M059J (cell line): Measurements from ENCODE around the gene HOXD11. TPM values are rescaled to one million over a fixed set of nuclear protein-coding genes. Genes with fewer than 3 reads are reported as not detected.

Source experiments
- DNase-seq: peaks from one replicate; pipeline ENCODE4 v3.0.0-alpha.2; 2012; ENCODE audit warnings: low read depth
- total RNA-seq: library from RNA; depleted of rRNA; stranded (reverse); fragments of >200 nt; shearing (Covaris generic); gene quantifications from 2 replicates; pipeline ENCODE4 v1.2.3, GENCODE V29; 2014

The HOXD11 gene
- total RNA-seq, 1 experiment from 2014 or later: 16.9 TPM

DNA sequence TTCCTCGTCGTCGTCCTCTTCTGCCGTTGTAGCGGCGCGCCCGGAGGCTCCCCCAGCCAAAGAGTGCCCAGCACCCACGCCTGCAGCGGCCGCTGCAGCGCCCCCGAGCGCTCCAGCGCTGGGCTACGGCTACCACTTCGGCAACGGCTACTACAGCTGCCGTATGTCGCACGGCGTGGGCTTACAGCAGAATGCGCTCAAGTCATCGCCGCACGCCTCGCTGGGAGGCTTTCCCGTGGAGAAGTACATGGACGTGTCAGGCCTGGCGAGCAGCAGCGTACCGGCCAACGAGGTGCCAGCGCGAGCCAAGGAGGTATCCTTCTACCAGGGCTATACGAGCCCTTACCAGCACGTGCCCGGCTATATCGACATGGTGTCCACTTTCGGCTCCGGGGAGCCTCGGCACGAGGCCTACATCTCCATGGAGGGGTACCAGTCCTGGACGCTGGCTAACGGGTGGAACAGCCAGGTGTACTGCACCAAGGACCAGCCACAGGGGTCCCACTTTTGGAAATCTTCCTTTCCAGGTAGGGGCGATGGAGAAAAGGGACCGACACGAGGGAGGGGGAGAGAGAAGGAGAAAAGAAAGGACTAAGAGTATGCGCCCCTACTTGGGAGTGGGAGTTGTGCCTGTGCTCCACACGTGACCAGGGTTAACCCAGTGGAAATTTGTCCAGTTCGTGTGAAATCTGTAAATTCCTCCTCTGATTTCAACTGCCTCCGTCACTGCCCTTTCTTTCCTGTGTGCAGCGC is 13.8 kb upstream of the HOXD11 start:
- DNase-seq: peak; percentile 55

DNA sequence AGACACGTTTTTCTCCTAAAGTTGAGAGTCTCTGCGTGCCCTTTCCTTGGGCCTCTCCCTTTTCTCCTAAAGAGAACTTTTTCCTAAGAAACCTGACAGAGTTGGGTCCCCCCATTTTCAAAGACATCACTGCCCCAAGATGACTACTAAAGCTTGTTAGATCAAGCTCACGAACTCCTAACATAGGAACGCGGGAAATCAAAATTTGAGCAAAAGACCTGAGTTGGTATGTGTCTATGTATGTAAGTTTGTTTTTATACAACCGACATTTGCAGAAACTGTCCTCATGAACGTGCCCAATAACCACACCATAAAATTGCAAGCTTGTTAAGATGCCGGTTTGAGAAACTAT is 13.2 kb upstream of the HOXD11 start:
- DNase-seq: no peak

DNA sequence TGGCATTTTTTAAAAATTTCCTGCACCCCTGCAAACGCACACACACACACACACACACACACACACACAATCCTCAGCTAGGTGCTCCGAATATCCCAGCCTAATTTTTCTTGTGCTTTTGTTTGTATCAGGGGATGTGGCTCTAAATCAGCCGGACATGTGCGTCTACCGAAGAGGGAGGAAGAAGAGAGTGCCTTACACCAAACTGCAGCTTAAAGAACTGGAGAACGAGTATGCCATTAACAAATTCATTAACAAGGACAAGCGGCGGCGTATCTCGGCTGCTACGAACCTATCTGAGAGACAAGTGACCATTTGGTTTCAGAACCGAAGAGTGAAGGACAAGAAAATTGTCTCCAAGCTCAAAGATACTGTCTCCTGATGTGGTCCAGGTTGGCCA is 12.7 kb upstream of the HOXD11 start:
- no peak for DNase-seq

DNA sequence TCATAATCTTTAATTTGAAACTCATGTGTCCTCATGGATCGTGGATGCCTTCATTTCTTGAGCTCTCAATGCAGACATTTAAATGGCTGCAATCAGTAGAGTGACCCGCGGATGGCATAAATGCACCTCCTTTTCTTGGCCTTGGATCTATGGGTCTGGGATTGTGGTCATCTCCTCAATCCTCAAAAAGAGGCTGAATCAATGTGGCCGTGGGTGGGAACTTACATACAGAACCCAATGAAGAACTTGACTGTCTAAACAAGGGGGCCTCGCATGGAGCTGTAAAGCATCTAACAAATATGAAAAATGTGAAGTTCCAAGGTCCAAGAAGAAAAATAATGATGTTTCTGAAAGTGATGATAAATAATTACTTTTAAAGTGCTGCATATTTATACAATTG is 11.7 kb upstream of the HOXD11 start:
- no peak for DNase-seq

DNA sequence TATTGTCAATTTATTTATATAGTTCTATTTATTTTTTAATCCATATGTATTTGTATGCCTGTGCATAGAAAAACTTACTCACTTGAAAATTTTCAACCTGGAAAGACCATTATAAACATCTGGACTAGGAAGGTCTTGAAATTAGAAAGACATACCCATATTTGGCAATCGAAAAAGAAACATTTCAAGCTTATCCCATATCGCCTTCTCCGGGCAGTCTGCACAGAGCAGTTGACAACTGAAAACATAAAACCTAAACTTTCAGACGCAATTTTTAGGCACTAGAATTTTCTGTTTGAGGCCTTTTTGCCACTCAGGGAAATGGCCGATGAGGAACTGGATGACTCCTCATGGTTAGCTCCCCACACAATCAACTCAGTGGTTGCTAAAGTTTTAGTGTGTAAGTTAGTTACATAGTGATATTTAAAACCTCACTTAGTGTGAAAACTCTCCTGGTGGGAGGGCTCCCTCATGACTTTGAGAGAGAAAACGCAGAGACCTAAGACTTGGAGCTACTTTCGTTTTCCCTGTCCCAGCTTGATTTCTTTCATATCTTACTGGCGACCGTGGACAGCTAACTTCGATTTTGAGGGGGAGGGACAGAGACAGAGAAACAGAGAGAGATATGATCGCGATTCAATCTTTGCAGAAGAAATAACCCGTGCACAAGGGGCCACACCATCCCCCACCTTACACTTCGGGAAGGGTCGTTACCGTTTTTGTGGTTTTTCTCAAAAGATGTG is 10.7 kb upstream of the HOXD11 start:
- peak; percentile 67 for DNase-seq

DNA sequence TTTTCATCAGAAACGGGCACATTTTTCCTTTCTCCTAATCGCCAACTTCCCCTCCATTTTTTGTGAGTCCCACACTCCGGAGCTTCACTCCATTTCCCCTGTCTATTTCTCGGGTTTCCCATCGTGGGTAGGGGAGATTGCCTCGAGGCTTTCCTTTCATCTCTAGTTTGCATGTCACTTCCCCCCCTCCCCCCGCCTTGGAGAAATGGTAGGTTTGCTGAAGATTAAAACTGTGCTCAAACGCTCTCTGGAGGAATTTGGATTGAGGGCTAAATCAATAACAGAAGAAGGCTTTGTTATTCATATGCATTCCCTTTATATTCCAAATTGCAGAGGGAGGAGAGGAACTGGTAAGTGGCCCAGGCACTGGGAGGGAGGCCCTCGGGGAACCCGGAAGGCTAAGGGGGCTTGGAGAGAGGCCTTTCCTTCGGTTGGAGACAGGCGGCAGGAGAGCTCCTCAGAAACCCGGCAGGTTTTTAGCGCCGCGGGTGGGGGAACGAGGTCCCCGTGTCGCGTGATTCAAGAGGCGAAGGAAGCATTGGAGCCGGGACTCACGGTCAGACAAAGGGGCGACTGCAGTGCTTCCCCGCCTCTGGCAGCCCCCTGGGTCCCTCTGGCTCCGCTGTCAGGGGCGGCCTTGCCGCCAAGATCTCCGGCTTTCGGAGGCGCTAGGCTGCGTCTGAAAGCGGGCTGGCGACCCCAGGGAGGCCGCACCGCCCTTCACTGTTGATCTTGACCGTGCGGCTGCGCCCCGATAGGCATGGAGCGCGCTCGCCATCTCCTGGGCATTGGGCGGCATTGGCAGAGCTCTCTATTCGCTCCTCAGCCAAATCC is 9.9 kb upstream of the HOXD11 start:
- peak; percentile 84 for DNase-seq

DNA sequence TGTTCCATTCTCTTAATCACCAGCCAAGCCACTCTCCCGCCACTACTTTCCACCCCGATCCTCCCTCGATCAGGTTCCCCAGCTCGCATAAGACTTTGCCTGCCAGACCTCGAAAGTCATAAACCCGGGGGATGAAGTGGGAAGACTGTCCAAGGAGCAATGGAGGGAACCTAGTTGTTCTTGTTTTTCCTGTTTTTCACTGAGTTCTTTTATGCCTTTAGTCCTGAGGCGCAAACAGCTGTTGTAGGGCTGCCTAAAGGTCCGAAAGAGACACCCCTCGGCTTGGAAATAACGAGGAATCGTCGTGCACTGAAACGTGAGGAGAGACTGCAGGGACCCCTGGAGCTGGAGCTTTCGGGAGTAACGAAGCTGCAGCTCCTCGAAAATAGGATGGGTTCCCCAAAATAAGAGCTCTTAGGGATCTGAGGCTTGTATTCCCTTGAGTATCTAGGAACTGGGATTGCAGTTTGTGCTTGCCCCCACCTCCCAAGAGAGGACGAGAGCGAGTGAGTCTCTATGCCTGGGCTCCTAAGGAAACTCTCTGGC is 9.2 kb upstream of the HOXD11 start:
- DNase-seq: no peak

DNA sequence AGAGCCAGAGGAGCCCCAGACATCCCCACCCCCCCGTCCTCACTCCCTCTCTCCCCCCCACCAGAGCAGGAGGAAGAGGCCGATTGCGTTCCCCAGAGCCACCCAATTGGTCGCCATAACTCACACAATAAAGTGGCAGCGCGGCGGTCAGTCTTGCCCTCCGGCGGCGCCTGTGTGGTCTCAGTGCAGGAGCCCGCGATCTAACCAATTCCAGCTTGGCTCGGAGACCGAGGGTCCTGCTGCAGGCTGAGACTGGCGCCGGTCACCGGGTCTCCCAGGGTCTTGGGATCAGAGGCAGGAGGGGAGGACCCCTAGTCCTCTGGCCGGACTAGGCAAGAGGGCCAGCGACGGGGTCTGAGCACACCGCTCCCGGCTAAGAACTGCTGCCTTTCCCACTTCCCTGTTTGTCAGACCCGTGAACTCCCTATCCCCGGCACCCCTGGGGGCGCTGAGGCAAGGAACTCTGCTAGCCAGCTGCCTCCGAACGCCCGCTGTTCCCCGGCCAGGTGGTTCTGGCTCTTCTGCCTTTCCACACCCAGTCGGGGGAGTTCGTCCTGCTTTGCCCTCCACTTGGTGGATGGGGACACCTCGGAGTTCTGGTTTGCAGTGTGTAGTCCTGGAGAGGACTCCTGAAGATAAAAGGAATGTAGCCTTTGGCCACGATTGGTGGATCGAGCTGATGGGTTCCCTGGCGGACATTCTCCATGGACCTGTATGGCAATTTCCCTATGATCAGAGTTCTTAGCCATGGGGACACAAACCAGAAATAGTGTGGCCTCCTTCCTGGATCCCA is 8.5 kb upstream of the HOXD11 start:
- DNase-seq: no peak

DNA sequence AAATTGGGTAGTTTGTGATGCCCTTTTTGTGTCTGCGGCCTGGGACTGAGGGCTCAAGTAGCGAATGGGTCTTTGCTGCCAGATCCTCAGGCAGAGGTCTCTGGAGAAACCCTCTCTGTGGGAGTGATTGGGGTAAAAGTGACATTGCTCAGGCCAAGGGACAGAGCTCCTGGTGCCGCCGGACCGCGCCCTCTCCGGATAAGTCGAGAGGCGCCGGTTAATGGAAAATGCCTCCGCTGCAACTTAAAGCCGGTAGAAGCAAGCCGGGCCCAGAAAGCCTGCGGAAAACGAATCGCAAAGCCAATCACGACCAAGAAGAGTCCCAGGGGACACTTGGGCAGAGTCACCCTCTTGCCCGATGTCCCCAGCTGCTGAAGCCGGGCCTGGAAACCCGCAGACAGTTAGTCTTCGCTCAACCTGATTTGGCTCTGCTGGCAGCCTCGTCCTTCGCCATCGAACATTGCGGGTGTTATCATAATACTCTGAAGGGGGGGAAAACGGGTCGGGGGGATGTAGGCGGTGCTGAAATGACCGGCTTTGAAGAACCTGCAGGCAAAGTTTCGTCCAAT is 7.8 kb upstream of the HOXD11 start:
- DNase-seq: no peak

DNA sequence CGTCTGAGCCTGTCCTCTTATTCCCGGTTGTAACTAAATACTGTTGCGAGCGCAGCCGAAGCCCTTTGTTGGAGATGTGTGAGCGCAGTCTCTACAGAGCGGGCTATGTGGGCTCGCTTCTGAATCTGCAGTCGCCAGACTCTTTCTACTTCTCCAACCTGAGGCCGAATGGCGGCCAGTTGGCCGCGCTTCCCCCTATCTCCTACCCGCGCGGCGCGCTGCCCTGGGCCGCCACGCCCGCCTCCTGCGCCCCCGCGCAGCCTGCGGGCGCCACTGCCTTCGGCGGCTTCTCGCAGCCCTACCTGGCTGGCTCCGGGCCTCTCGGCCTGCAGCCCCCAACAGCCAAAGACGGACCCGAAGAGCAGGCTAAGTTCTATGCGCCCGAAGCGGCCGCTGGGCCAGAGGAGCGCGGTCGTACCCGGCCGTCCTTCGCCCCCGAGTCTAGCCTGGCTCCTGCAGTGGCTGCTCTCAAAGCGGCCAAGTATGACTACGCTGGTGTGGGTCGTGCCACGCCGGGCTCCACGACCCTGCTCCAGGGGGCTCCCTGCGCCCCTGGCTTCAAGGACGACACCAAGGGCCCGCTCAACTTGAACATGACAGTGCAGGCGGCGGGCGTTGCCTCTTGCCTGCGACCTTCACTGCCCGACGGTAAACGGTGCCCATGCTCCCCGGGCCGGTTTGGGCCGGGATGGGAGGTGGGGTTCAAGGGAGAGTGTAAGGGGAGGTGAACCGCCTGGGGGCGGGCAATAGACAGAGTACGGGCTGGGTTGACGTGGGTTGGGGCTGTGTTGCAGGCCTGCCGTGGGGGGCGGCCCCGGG is 7.1 kb upstream of the HOXD11 start, which contains the start of gene HOXD12:
HOXD12 (plus strand) TSS at position 68 of the 819 bp plus-strand sequence; CDS start at position 75, 7 bp downstream.
- no peak for DNase-seq

DNA sequence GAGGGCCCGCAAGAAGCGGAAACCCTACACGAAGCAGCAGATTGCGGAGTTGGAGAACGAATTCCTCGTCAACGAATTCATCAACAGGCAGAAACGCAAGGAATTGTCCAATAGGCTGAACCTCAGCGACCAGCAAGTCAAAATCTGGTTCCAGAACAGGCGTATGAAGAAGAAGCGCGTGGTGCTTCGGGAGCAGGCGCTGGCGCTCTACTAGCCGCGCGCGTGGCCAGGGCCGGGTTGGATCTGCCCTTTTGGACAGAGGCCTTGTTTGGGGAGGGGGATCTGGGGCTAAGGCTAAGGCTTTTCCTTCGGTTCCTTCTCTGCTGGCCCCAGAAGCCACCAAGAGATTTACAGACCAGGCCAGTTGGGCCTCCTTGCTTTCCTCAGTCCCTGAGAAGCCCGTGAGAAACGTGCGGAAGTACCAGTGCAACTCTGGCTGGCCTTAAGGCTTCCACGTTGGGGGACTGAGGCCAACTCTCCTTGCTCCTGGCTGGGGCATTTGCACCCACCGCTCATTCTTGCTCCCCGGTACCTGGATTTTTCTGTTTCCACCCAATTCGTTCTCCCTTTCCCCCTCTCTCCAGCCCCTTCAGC is 6.4 kb upstream of the HOXD11 start:
- DNase-seq: no peak

DNA sequence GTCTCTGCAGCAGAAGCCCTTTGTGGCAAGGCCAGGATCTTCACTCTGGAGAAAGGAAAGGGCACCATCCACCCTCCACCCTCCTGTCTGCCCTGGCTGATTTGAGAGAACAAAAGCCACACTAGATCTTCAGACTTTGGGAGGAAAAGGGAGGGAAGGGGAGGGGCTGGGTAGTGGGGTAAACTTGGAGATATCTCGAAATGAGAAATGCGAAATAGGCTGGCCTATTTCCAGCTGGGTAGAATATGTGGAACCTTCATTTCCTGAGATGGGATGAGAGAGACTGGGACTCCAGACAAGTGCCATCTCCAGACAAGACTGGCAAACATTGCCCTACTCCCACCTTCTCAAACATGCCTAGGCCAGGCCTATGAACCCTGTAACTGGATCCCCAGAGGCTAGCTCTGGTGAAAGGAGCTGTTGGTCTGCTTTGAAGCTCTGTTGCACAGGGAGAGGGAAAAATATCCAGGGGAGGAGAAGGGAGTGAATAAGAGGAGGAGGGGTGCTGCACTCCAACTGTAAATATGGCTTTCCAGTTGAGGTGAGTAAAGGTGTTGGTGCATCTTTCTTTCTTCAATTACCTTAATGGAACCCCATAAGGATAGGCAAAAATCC is 5.8 kb upstream of the HOXD11 start:
- DNase-seq: no peak

DNA sequence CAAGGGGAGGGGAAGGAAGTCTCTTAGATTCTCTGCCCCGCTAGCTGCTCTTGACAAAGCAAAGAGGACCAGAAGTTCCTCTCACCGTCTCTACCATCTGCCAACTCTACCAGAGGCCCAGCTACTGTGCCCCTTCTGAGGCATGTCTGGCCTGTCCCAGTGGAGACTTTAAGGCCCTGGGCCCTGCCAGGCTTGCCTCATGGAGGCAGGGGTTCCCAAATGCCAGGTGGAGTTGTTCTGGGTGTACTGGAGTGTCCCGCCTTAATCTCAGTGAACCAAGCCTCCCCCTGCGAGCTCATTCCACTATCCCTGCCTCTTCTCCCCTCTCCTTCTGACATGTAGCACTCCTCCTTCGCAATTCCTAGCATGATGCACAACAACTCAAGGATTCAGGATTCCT is 5.2 kb upstream of the HOXD11 start:
- DNase-seq: no peak

DNA sequence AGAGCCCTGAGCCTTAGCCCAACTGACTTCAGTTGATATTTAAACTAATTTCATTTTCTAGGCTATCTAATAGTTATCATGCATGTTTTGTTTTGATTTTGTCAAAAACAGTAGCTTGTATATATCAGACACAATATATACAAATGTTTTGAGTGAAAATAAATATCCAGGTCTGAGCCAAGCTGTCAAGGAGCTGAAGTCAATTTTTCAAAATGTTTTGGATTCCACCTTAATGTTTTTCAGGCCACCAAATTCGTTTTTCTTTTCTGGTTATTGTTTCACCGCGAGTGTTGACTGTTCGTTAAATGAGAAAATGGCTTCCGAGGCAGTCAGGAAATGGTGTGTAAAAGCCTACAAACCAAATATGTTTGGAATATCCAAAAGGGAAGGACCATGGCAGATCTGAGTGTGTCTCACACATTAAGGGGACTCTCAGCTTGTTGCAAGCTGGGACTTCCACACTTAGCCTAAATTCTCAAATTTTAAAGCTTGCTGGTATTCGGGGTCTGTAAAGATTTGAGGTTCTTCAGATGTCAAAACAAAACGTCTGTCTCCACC is 4.7 kb upstream of the HOXD11 start:
- DNase-seq: no peak

DNA sequence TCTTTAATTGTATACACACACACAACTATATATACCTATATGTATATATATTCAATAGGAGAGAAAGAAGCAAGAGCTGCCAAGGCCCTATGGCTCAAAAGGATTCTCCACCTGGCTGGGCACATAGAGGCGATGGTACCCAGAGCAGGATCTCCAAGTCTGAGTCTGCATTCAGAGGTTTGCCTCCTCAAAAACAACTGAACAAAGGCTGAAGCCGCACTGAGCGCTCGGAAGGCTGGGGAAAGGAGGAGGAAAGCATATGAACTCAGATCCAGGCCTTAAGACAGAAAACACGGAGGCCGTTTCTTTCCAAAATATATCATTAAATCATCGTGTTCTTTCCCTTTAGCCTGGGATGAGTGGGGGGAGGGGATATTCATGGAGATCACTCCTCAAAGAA is 3.9 kb upstream of the HOXD11 start:
- no peak for DNase-seq

DNA sequence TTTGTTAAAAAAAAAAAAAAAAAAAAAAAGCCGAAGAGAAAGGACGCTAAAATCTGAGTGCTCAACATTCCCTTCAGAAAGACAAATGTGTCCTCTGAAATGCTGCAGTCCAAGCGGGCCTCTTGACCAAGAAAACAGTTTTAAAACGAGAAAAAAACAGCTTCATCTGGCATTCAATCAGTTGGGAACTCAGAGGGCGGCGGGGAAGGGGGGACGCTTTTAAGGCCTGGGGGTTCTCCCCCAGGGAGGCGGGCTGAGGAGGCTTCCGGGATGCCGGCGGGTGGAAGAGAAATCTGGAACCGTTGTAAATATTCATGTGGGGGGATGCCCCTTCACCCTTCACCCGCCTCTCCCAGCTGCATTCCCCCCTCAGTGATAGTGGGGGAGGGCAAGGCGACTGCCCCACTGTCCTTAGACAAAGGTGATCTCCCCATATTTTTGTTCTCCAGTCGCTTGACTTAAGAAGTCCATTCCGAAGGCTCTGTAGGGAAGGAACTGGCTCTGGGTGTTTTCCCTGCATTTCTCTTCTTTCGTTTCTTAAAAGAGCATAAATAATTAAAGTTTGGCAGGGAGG is 3.3 kb upstream of the HOXD11 start:
- no peak for DNase-seq

DNA sequence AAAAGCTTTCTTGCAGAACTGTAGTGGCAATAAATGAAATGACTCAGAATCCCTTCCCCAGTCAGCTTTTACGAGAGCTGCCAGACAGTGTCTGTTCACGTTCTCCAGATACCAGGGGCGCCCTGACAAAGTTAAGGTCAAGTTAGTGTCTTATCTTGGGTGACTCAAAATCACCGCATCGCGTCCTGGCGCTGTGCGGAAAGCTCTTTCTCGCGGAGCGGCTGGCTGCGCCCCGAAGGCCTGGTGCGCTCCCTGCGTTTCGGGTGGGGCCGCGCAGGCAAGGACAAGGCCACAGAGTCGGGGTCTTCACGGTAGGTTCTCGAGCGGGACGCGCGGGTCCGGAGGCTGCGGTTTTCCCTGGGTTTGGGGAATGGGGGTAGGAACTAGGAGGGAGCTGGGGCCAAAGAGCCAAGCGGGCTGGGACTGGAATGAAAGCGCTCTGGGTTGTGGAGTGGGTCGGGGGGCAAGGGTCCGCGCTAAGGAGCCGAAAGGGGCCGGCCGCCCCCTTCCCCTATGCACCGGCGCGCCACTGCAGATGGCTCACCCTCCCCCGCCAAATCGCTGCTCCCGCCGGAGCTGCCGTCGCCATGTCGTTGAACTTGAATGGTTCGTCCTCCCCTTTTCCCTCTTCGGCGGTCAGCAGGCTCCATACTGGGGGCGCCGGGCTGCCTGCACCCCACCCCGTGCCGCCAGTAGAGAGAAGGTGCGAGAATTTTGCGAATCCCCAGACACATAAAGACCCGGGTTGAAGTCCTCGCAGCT is 2.6 kb upstream of the HOXD11 start:
- DNase-seq: peak; percentile 97
